Common myeloid progenitor, CD34-positive (primary cell): ENCODE results near the gene KCNF1.

Experiments
- CTCF ChIA-PET: fragments of 350-600 bp; sonication (Branson Sonifier 250); formaldehyde crosslinking; loops from one replicate; lab custom pipeline; 2021; ENCODE audit warnings: antibody characterized with exemption; lab: Charles Lee
- POLR2A ChIA-PET: fragments of 350-600 bp; sonication (Branson Sonifier 250); formaldehyde crosslinking; loops from one replicate; lab custom pipeline; 2021; ENCODE audit warnings: antibody characterized with exemption; lab: Charles Lee
- DNase-seq, 3 donors: peaks; one replicate each; pipeline versions ENCODE4 v3.0.0 to v3.0.0-alpha.2; 2013
- H3K27ac ChIP-seq, 2 experiments: 1 replicate in 1 of 2; 2 replicates in 1 of 2; pipeline ENCODE4 v1.7.0; 2013; ENCODE audit warnings: inconsistent platforms in 2 of 2, low read length in 2 of 2, mild to moderate bottlenecking in 2 of 2, low read depth in 1 of 2, moderate library complexity in 1 of 2; ENCODE audit not compliant: severe bottlenecking in 2 of 2, insufficient read depth in 1 of 2, poor library complexity in 1 of 2
- H3K27me3 ChIP-seq, 5 experiments: replicated peaks in 2 of 5; 1 replicate in 3 of 5; 2 replicates in 2 of 5; pipeline versions ENCODE4 v1.6.1 to v1.7.0; 2013; ENCODE audit warnings: low read length in 4 of 5, mild to moderate bottlenecking in 2 of 5, moderate library complexity in 2 of 5, inconsistent platforms in 1 of 5; ENCODE audit not compliant: insufficient read depth in 5 of 5, control insufficient read depth in 4 of 5
- H3K36me3 ChIP-seq, 4 experiments: 1 replicate in 2 of 4; 2 replicates in 2 of 4; pipeline versions ENCODE4 v1.6.1 to v1.7.0; 2013; ENCODE audit warnings: low read length in 3 of 4, control low read depth in 1 of 4, mild to moderate bottlenecking in 1 of 4; ENCODE audit not compliant: control insufficient read depth in 4 of 4, insufficient read depth in 4 of 4
- H3K4me1 ChIP-seq, 4 experiments: 1 replicate in 3 of 4; 2 replicates in 1 of 4; pipeline versions ENCODE4 v1.6.1 to v1.7.1; 2013; ENCODE audit warnings: low read length in 3 of 4, mild to moderate bottlenecking in 3 of 4, control low read depth in 1 of 4, inconsistent platforms in 1 of 4, moderate library complexity in 1 of 4; ENCODE audit not compliant: control insufficient read depth in 4 of 4, insufficient read depth in 4 of 4; ENCODE audit errors: control extremely low read depth in 1 of 4
- H3K4me3 ChIP-seq, 7 experiments: 1 replicate in 4 of 7; 2 replicates in 3 of 7; pipeline versions ENCODE4 v1.5.1 to v1.7.0; 2013; ENCODE audit warnings: mild to moderate bottlenecking in 7 of 7, low read length in 6 of 7, moderate library complexity in 6 of 7, inconsistent platforms in 2 of 7, low read depth in 2 of 7, control low read depth in 1 of 7; ENCODE audit not compliant: insufficient read depth in 4 of 7, control insufficient read depth in 1 of 7; ENCODE audit errors: extremely low read depth in 1 of 7
- H3K9me3 ChIP-seq, 5 experiments: 1 replicate in 4 of 5; 2 replicates in 1 of 5; pipeline versions ENCODE4 v1.6.1 to v1.7.1; 2013; ENCODE audit warnings: low read length in 4 of 5, mild to moderate bottlenecking in 2 of 5, inconsistent platforms in 1 of 5, low read depth in 1 of 5, moderate library complexity in 1 of 5; ENCODE audit not compliant: control insufficient read depth in 4 of 5, insufficient read depth in 2 of 5; ENCODE audit errors: control extremely low read depth in 1 of 5
- WGBS: methylation state at CpG from one replicate; pipeline ENCODE4 v1.1.5; 2013; ENCODE audit not compliant: insufficient coverage; 5-methylcytosine and 5-hydroxymethylcytosine counted together

KCNF1 gene

DNA sequence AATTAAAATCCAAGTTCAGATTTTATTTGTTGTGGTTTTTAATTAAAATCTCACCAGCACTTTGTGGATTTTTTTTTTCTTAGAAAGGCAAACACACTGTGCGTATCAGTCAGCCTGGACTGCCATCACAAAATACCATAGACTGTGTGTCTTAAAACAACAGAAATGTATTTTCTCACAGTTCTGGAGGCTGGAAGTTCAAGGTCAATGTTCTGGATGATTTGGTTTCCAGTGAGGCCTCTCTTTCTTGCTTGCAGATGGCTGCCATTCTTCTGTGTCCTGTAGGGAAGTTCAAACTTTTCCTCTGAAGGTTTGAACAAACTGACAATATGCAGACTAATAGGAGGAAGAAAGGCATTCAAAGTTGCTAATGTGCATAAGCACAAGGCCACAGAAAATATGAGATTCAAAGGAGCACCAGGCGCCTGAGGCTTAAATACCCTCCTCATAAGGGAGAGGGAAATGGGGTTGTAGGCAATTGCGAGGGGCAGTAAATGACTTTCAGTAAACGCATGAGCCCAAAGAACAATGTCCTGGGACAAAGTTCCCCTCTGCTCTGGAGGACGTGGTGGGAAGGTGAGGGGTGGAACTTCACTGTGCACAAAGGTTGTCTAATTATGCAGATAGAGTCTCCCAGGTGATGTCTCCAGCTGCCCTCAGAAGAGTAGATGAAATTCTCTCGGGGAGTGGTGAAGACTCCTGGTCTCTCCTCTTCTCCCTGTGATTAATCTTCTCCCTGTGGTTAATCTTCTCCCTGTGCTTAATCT is 26.5 kb upstream of the KCNF1 start:
- Histone ChIP-seq H3K9me3 (no peaks in the 10 kb centered on the region), H3K27me3 (peaks cover 0 to 8% (median 0%) of the 10 kb centered on the region in 5 experiments), H3K27ac (no peak overlapping the region), H3K4me1 (no peaks in the 10 kb centered on the region), H3K4me3 (no peak overlapping the region), H3K36me3 (no peaks in the 10 kb centered on the region)
- ChIA-PET POLR2A (interaction anchor here (0.6 kb wide), 1 partner anchor 16 kb away, joined by 4 read pairs; no protein-coding TSS in a partner anchor), CTCF (no interaction called here)
- DNase-seq = no peak
- WGBS = 97% methylated on average over 4 of the region's 6 CpGs

DNA sequence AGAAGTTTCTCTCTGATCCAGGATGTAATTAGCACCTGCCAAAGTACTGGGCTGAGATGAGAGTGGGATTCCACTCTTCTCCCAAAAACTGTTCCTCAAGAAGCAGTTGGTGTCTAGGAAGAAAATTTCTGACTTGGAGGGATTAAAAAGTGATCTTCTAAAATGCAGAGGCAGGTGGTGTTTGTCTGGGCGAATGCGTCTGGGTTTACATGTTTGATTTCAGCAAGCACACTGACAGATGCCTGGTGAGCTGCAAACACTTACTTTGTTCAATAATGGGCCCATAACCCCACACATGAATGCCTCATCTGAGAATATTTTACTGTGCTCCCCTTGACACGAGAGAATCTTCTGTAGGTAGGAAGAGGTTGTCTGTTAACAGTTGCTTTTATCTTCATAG is 24.3 kb upstream of the KCNF1 start:
- Histone ChIP-seq H3K27ac (no peak overlapping the region), H3K4me3 (no peak overlapping the region), H3K4me1 (no peaks in the 10 kb centered on the region), H3K9me3 (no peaks in the 10 kb centered on the region), H3K36me3 (no peaks in the 10 kb centered on the region), H3K27me3 (peaks cover 0 to 12% (median 0%) of the 10 kb centered on the region in 5 experiments)
- 100% methylated on average over 2 of the region's 3 CpGs for WGBS
- DNase-seq = no peak
- POLR2A ChIA-PET = no interaction called here
- CTCF ChIA-PET = no interaction called here

DNA sequence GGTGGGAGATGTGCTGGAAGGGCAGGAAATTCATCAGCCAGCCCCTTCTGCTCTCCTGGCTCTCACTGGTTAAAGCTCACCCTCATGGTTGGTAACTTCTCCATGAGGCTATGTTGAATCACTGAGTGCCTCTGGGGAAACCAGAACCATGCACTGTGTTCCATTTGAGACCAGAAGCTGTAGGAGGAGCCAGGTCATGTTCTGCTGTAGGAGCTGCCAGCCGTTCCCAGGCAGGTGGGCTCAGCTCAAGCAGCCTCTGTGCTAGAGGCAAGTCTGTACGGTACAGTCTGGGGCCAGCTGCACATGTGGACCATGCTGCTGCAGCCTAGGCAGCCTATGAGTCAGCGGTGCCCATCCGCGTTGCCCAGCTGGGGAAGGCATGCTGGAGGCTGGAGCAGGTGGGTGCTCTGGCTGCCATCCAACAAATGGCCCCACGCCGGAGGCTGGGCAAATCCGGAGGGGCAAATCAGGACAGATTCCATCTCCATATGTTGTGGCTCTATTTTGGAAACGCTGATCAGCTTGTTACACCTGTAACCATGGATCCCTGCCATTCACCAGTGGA is 22.0 kb upstream of the KCNF1 start:
- POLR2A ChIA-PET = no interaction called here
- no peak for DNase-seq
- no peaks in the 10 kb centered on the region for H3K36me3 ChIP-seq
- H3K27ac ChIP-seq = no peak overlapping the region
- 95% methylated on average over 8 of the region's 9 CpGs for WGBS
- H3K9me3 ChIP-seq = no peaks in the 10 kb centered on the region
- H3K4me3 ChIP-seq = no peak overlapping the region
- CTCF ChIA-PET = interaction anchor here (1.0 to 1.4 kb wide), 2 partner anchors 16 to 56 kb away, joined by 3 to 4 read pairs; no protein-coding TSS in a partner anchor
- H3K4me1 ChIP-seq = no peaks in the 10 kb centered on the region
- peaks cover 0 to 19% (median 0%) of the 10 kb centered on the region in 5 experiments for H3K27me3 ChIP-seq

DNA sequence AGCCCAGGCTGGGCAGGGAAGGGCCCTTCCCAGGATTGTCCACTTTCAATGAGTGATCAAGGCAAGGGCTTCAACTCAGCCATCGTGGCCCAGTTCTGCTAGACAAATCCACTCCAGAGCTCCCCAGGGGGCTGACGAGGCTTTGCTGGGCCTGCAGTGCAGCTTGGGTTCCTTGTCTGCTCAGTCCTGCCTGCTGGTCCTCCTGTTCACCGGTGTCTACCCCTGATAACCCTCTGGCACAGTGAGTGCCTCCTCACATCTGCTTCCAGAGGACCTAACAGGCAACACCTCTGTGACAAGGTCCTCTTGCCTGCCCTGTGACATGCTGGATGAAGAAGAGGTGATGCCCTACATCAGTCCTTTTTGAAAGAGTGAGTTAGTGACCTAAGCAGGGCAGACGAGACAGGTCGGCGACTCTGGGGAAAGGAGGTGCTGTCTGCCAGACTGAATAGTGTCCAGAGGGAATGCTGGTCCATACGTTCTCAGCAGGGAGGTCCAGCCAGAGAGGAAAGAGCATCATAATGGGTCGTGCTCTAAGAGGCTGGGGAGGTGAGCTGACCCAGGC is 20.9 kb upstream of the KCNF1 start:
- CTCF ChIA-PET = interaction anchor here (1.4 kb wide), 1 partner anchor 17 kb away, joined by 4 read pairs; no protein-coding TSS in a partner anchor
- Histone ChIP-seq H3K27ac (no peak overlapping the region), H3K4me1 (no peaks in the 10 kb centered on the region), H3K4me3 (no peak overlapping the region), H3K27me3 (peaks cover 0 to 18% (median 0%) of the 10 kb centered on the region in 5 experiments), H3K9me3 (no peaks in the 10 kb centered on the region), H3K36me3 (no peaks in the 10 kb centered on the region)
- WGBS = 96% methylated on average over 8 of the region's 8 CpGs
- DNase-seq = no peak
- POLR2A ChIA-PET = no interaction called here

DNA sequence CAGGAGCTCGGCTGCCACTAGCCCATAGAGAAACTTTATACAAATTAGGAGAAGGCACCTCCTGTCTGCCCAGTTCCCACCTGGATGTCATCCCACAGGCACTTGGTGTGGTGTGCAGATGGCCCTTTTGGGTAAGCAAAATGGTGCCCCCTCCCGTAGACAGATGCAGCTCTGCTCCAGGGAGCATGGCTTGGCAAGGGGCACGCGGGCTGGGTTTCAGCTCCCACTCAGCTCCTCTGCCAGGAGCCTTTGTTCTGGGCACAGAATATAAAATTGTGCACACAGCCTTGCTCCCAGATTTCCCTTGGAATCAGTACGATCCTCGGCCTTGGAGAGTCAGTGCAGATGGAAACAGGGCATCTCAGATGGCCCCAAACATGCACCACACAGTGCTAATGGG is 20.3 kb upstream of the KCNF1 start:
- H3K36me3 ChIP-seq = no peaks in the 10 kb centered on the region
- DNase-seq = no peak
- CTCF ChIA-PET = no interaction called here
- H3K4me3 ChIP-seq = no peak overlapping the region
- no peaks in the 10 kb centered on the region for H3K9me3 ChIP-seq
- POLR2A ChIA-PET = no interaction called here
- H3K27me3 ChIP-seq = peaks cover 0 to 17% (median 0%) of the 10 kb centered on the region in 5 experiments
- WGBS = 95% methylated on average over 6 of the region's 6 CpGs
- H3K4me1 ChIP-seq = no peaks in the 10 kb centered on the region
- no peak overlapping the region for H3K27ac ChIP-seq

DNA sequence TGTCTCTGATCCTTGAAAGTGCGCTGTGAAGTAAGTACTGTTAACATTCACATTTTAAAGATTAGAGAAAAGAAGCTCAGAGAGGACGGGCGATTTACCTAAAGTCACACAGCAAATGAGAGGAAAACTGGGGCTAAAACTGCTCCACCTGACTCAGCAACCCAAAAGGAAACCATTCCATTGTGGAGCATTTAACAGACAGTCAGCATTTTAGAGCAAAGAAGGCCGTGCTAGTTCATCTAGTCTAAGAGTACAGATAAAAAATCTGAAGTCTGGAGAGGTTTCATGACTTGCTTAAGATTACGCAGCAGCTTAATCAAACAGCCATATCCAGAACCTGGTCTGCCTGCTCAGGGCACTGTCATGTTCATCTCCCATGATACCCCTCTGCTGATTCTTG is 19.9 kb upstream of the KCNF1 start:
- CTCF ChIA-PET = interaction anchor here (0.6 kb wide), 1 partner anchor 58 kb away, joined by 4 read pairs; no protein-coding TSS in a partner anchor
- H3K27me3 ChIP-seq = peaks cover 0 to 17% (median 0%) of the 10 kb centered on the region in 5 experiments
- POLR2A ChIA-PET = no interaction called here

DNA sequence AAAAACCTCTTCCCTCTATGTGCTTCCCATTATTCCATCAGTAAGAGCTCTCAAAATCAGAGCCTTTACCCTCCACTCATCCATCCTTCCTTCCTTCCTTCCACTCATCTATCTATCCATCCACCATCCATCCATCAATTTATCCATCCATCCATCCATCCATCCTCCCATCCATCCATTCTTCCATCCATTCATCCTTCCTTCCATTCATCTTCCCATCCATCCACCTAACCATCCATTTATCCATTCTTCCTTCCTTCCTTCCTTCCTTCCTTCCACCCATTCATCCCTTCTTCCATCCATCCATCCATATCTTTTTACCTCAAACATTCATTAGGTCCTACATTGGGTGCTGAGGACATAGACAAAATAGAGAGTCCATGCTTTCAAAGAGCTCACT is 19.4 kb upstream of the KCNF1 start:
- Histone ChIP-seq H3K9me3 (no peaks in the 10 kb centered on the region), H3K27me3 (peaks cover 0 to 17% (median 0%) of the 10 kb centered on the region in 5 experiments), H3K36me3 (no peaks in the 10 kb centered on the region), H3K4me1 (no peaks in the 10 kb centered on the region), H3K4me3 (no peak overlapping the region), H3K27ac (no peak overlapping the region)
- CTCF ChIA-PET = interaction anchor here (0.6 kb wide), 1 partner anchor 59 kb away, joined by 4 read pairs; no protein-coding TSS in a partner anchor
- POLR2A ChIA-PET = no interaction called here
- no peak for DNase-seq

More for the DNA sequence above, 19.9 kb upstream of the KCNF1 start:
- Histone ChIP-seq H3K9me3 (no peaks in the 10 kb centered on the region), H3K36me3 (no peaks in the 10 kb centered on the region), H3K27ac (no peak overlapping the region), H3K4me1 (no peaks in the 10 kb centered on the region), H3K4me3 (no peak overlapping the region)
- 100% methylated on average over 4 of the region's 5 CpGs for WGBS
- no peak for DNase-seq
